Epithelial cell of proximal tubule (primary cell): ENCODE data around the gene FYB1. TPM values are rescaled to one million over a fixed set of nuclear protein-coding genes. Genes with fewer than 3 reads are reported as not detected.

ENCODE experiments used
- DNase-seq: peaks from one replicate; pipeline ENCODE4 v3.0.0-alpha.2; 2011; ENCODE audit warnings: low read depth
- H3K4me3 ChIP-seq: 2 replicates; pipeline ENCODE4 v1.5.1; 2011; ENCODE audit warnings: low read depth, mild to moderate bottlenecking, low read length
- total RNA-seq: library from RNA; depleted of rRNA; stranded (reverse); fragments of >200 nt; gene quantifications from 2 replicates; pipeline ENCODE4 v1.2.3, GENCODE V29; 2015
- TF ChIP-seq, protein P1 (sequence below): conservative IDR thresholded peaks from 2 replicates; pipeline ENCODE4 v1.5.1; 2012; ENCODE audit warnings: low read depth, mild to moderate bottlenecking, low read length

Gene FYB1
- total RNA-seq, 1 donor from 2014 or later: not detected

DNA sequence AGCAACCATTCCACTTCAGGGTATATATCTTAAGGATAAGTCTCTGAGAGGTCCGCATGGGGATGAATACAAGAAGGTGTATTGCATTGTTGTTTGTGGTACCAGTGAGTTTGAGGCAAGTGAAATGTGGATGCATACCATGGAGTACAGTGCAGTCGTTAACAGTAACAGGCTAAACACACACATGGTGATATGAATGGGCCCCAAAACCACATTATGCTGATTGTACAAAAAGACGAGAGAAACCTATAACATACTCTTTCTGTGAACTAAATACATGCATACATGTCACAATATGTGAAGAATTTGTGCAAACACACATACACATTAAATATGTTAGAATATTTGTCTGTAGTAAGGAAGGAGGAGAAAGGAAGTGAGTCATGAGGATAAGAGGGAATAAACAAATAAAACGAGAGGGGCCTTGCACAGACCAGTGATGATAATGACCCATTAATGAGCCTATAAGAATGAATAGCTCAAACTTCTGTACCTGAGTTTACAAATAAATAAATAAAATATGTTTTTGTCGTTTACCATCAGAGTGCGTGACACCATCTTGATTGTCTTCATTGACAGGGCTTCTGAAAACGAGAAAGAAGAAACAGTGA, 78.7 kb downstream of the FYB1 start:
- no peak for DNase-seq
- H3K4me3 ChIP-seq: no peak overlapping the region
- TF ChIP-seq, protein P1, sequence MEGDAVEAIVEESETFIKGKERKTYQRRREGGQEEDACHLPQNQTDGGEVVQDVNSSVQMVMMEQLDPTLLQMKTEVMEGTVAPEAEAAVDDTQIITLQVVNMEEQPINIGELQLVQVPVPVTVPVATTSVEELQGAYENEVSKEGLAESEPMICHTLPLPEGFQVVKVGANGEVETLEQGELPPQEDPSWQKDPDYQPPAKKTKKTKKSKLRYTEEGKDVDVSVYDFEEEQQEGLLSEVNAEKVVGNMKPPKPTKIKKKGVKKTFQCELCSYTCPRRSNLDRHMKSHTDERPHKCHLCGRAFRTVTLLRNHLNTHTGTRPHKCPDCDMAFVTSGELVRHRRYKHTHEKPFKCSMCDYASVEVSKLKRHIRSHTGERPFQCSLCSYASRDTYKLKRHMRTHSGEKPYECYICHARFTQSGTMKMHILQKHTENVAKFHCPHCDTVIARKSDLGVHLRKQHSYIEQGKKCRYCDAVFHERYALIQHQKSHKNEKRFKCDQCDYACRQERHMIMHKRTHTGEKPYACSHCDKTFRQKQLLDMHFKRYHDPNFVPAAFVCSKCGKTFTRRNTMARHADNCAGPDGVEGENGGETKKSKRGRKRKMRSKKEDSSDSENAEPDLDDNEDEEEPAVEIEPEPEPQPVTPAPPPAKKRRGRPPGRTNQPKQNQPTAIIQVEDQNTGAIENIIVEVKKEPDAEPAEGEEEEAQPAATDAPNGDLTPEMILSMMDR: no peak

DNA sequence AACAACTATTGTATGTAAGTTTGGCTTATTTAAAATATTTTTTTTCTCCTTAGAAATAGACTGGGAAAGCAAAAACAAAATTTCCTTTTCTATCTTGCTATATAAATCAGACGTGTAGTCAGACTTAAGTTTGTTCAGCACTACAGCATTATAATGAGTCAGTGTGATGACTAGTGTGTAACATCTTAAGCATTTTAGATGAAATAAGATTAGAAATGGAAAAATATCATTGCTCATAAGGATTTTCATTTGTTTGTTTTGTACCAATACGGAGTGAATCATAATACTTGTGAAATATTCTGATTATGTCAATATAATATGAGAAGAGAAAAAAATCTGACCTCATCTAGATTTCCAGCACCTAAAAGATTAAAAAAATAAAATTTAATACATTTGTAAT, 80.5 kb downstream of the FYB1 start:
- no peak for DNase-seq
- TF ChIP-seq, protein P1: no peak
- no peak overlapping the region for H3K4me3 ChIP-seq

DNA sequence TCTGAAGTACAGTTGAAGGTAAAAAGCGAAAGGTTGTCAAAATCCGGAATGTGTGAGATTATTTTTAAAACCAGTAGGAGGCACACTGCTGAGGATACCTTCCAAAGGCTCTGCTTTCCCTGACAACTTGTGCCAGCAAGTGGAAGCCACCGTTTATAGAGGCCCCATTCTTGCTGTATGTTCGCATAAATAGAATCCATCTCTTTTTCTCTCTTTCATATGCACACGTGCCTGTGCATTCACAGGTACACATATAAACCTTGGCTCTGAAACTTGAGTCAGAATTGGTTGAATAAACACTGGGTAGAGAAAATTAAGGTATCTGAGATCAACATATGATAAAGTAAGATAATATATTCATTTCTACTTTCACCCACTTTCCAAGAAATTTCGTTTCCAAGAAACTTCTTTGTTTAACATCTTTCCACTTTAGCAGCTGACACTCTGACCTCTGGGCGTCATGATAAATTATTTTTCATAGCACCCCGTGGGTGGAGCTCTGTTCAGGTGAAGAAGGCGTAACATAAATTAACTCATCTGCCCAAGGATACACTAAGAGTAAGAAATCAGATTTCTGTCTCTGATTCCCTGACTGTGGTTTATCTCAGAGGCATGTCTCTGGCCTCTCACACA, 81.4 kb downstream of the FYB1 start:
- no peak for DNase-seq
- TF ChIP-seq, protein P1: peak; percentile 40
- no peak overlapping the region for H3K4me3 ChIP-seq

DNA sequence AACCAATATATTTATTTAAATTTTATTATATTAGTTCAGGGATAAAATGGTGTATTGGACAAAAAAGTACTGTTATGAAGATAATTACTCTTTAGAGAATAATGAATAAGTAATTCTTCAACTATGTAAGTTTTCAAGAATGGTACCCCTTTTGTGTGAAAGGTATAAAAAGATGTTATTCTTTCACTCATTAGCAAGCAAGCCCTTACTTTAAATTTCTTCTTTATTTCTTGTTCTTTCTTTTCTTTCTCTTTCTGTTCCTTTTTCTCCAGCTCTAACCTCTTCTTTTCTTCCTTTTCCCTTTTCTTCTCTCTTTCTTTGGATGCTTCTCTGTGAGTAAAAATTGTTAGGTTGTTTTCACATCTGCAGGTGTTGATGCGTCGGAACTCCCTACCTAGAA, 82.0 kb downstream of the FYB1 start:
- TF ChIP-seq, protein P1: no peak
- H3K4me3 ChIP-seq: no peak overlapping the region
- DNase-seq: no peak

DNA sequence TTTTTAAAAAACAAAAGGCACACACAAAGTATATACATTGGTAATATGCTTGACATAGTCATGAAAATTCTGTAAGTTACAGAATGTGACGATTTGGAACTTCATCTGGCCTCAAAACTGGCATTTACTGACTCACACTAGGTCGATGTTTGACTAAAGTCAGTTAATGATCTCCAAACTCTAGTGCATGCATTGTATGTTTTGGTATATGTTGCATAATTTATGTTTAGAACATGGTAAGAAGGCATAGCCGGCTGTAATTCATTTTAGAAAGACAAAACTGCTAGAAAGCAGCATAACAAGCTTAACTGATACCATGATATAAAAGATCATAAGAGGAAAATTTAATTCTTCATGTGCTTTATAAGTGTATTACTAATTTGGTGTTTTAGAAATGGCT, 86.6 kb downstream of the FYB1 start:
- DNase-seq: peak; percentile 15
- TF ChIP-seq, protein P1: no peak
- H3K4me3 ChIP-seq: no peak overlapping the region

DNA sequence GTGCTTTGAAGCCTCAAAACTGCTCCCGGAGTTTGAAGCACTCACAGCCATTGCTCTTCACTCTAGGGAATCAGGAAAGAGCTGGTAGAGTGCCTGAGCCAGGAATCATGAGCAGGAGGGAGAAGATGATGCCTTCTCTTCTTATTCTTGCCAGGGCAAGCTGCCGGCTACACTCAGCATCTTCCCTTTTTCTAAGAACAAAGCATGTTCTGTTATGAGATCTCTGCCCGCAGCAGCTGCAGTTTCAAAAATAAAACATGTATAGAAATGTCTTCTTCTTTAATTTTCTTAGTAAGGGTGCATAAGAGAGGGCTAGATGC, 87.3 kb downstream of the FYB1 start:
- TF ChIP-seq, protein P1: no peak
- DNase-seq: no peak
- no peak overlapping the region for H3K4me3 ChIP-seq
